Measurements from ENCODE around the gene EPHA2.
A peak's percentile ranks its signal among the peaks of the same experiment; 100 is the strongest.

GRCh38 chr1:16155537-16156410 lies at the start of gene EPHA2:
- no peak for TF ChIP-seq CTCF (IDR thresholded peaks at IDR 0.05)
- TF ChIP-seq POLR2A (IDR thresholded peaks at IDR 0.05) = peak; percentile 95 to 96 (median 96)

Data from body of pancreas (tissue), 4 donors.